Mesenchymal stem cell (in vitro differentiated cells and primary cell): ENCODE results near the gene LAMC3.
"Not testable (repeated sequence)": the region's sequence is repeated elsewhere in the genome, so short reads cannot be mapped to it uniquely, and the experiment has no call there.

ENCODE experiments used
- DNase-seq: peaks from one replicate; pipeline ENCODE4 v3.0.0-alpha.2; 2013
- H2AFZ ChIP-seq: one replicate; pipeline ENCODE4 v1.6.1; 2013; ENCODE audit warnings: low read depth, mild to moderate bottlenecking, control low read depth, inconsistent platforms, low read length, moderate library complexity
- H2AK5ac ChIP-seq: 2 replicates; pipeline ENCODE4 v1.6.1; 2013; ENCODE audit warnings: low read length, moderate library complexity, mild to moderate bottlenecking, inconsistent platforms; ENCODE audit not compliant: severe bottlenecking
- H2BK120ac ChIP-seq: one replicate; pipeline ENCODE4 v1.6.1; 2013; ENCODE audit warnings: low read depth, mild to moderate bottlenecking, inconsistent platforms, low read length, moderate library complexity
- H2BK12ac ChIP-seq, 2 experiments: one replicate each; pipeline ENCODE4 v1.6.1; 2013; ENCODE audit warnings: inconsistent platforms in 2 of 2, low read length in 2 of 2, mild to moderate bottlenecking in 2 of 2, moderate library complexity in 2 of 2, control low read depth in 1 of 2
- H2BK15ac ChIP-seq: one replicate; pipeline ENCODE4 v1.6.1; 2013; ENCODE audit warnings: mild to moderate bottlenecking, low read depth, inconsistent platforms; ENCODE audit not compliant: poor library complexity, severe bottlenecking
- H2BK5ac ChIP-seq: 2 replicates; pipeline ENCODE4 v1.6.1; 2013; ENCODE audit warnings: low read depth, mild to moderate bottlenecking, low read length, control low read depth, inconsistent platforms; ENCODE audit not compliant: poor library complexity, severe bottlenecking
- H3K14ac ChIP-seq, 2 experiments: one replicate each; pipeline ENCODE4 v1.6.1; 2013; ENCODE audit warnings: inconsistent platforms in 2 of 2, low read length in 2 of 2, control low read depth in 1 of 2, mild to moderate bottlenecking in 1 of 2, moderate library complexity in 1 of 2
- H3K18ac ChIP-seq, 2 experiments: one replicate each; pipeline ENCODE4 v1.6.1; 2013; ENCODE audit warnings: inconsistent platforms in 2 of 2, low read length in 2 of 2, control low read depth in 1 of 2, low read depth in 1 of 2, mild to moderate bottlenecking in 1 of 2
- H3K23ac ChIP-seq, 2 experiments: one replicate each; pipeline ENCODE4 v1.6.1; 2013; ENCODE audit warnings: inconsistent platforms in 2 of 2, low read length in 2 of 2, mild to moderate bottlenecking in 2 of 2, moderate library complexity in 2 of 2, control low read depth in 1 of 2
- H3K27ac ChIP-seq: 2 replicates; pipeline ENCODE4 v1.5.1; 2013; ENCODE audit warnings: mild to moderate bottlenecking, moderate library complexity, low read length, control low read depth, inconsistent platforms; ENCODE audit not compliant: poor library complexity, severe bottlenecking
- H3K27me3 ChIP-seq, 2 experiments: 2 replicates each; pipeline versions ENCODE4 v1.6.1 to v1.7.0; 2013; ENCODE audit warnings: low read length in 2 of 2, mild to moderate bottlenecking in 2 of 2, moderate library complexity in 2 of 2, control low read depth in 1 of 2, inconsistent platforms in 1 of 2; ENCODE audit not compliant: control insufficient read depth in 1 of 2, insufficient read depth in 1 of 2
- H3K36me3 ChIP-seq, 2 experiments: 2 replicates each; pipeline versions ENCODE4 v1.6.1 to v1.7.0; 2013; ENCODE audit warnings: low read length in 2 of 2, control low read depth in 1 of 2, inconsistent platforms in 1 of 2, low read depth in 1 of 2, mild to moderate bottlenecking in 1 of 2; ENCODE audit not compliant: insufficient read depth in 2 of 2, control insufficient read depth in 1 of 2
- H3K4ac ChIP-seq, 2 experiments: one replicate each; pipeline ENCODE4 v1.6.1; 2013; ENCODE audit warnings: inconsistent platforms in 2 of 2, low read length in 2 of 2, mild to moderate bottlenecking in 2 of 2, moderate library complexity in 2 of 2, control low read depth in 1 of 2, low read depth in 1 of 2
- H3K4me1 ChIP-seq: 2 replicates; pipeline ENCODE4 v1.6.1; 2013; ENCODE audit warnings: low read depth, low read length, control low read depth; ENCODE audit not compliant: control insufficient read depth, insufficient read depth
- H3K4me2 ChIP-seq: 2 replicates; pipeline ENCODE4 v1.6.1; 2013; ENCODE audit warnings: low read length, mild to moderate bottlenecking, inconsistent platforms; ENCODE audit not compliant: poor library complexity, severe bottlenecking
- H3K4me3 ChIP-seq, 2 experiments: 2 replicates each; pipeline versions ENCODE4 v1.5.1 to v1.7.0; 2013; ENCODE audit warnings: low read length in 2 of 2, mild to moderate bottlenecking in 2 of 2, control low read depth in 1 of 2, low read depth in 1 of 2; ENCODE audit not compliant: insufficient read depth in 1 of 2
- H3K79me1 ChIP-seq: replicated peaks from 2 replicates; pipeline ENCODE4 v1.6.1; 2013; ENCODE audit warnings: mild to moderate bottlenecking, control low read depth, low read length, inconsistent platforms; ENCODE audit not compliant: poor library complexity, severe bottlenecking
- H3K9ac ChIP-seq: 2 replicates; pipeline ENCODE4 v1.7.0; 2013; ENCODE audit warnings: mild to moderate bottlenecking, low read length, moderate library complexity
- H3K9me3 ChIP-seq: 2 replicates; pipeline ENCODE4 v1.7.0; 2013; ENCODE audit warnings: mild to moderate bottlenecking, low read length; ENCODE audit not compliant: control insufficient read depth
- H4K8ac ChIP-seq: one replicate; pipeline ENCODE4 v1.6.1; 2013; ENCODE audit warnings: inconsistent platforms, mild to moderate bottlenecking, low read length, moderate library complexity
- H4K91ac ChIP-seq: one replicate; pipeline ENCODE4 v1.6.1; 2013; ENCODE audit warnings: mild to moderate bottlenecking, low read length, inconsistent platforms
- WGBS: methylation state at CpG from one replicate; pipeline ENCODE4 v1.1.7; 2013; ENCODE audit warnings: mixed read lengths; 5-methylcytosine and 5-hydroxymethylcytosine counted together

LAMC3 gene

DNA sequence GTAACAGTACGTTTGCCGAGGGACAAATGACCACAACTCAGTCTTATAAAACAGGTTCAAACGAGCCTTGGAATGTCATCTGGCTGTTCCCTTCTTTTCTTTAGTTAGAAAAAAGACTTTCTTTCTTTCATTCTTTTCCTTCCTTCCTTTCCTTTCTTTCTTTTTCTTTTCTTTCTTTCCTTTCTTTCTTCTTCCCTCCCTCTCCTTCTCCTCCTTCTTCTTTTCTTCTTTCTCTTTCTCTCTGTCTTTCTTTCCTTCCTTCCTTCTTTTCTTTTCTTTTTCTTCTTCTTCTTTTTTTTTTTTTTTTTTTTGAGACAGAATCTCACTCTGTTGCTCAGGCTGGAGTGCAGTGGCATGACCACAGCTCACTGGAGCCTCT is 9.7 kb upstream of the LAMC3 start:
- no peak overlapping the region for H3K27ac ChIP-seq
- H3K27me3 ChIP-seq: peaks cover 21 to 29% of the 10 kb centered on the region in 2 experiments
- no peak overlapping the region for H3K4ac ChIP-seq
- H4K91ac ChIP-seq: no peak overlapping the region
- no peak overlapping the region for H2BK15ac ChIP-seq
- no peak overlapping the region for H2AFZ ChIP-seq
- H3K4me2 ChIP-seq: no peak overlapping the region
- H3K36me3 ChIP-seq: no peaks in the 10 kb centered on the region
- peaks cover 7% of the 10 kb centered on the region for H3K4me1 ChIP-seq
- no peaks in the 10 kb centered on the region for H3K9me3 ChIP-seq
- H2BK12ac ChIP-seq: no peak overlapping the region
- H3K18ac ChIP-seq: no peak overlapping the region
- H2AK5ac ChIP-seq: no peak overlapping the region
- DNase-seq: no peak
- WGBS: 85% methylated on average over 3 of the region's 3 CpGs
- H3K79me1 ChIP-seq: no peaks in the 10 kb centered on the region
- peak overlapping the region; percentile 67 for H3K9ac ChIP-seq
- H2BK120ac ChIP-seq: no peak overlapping the region
- H4K8ac ChIP-seq: no peak overlapping the region
- H3K23ac ChIP-seq: no peak overlapping the region
- peak overlapping the region in 1 of 2 experiments; percentile 46 for H3K4me3 ChIP-seq
- no peak overlapping the region for H2BK5ac ChIP-seq
- H3K14ac ChIP-seq: no peak overlapping the region

DNA sequence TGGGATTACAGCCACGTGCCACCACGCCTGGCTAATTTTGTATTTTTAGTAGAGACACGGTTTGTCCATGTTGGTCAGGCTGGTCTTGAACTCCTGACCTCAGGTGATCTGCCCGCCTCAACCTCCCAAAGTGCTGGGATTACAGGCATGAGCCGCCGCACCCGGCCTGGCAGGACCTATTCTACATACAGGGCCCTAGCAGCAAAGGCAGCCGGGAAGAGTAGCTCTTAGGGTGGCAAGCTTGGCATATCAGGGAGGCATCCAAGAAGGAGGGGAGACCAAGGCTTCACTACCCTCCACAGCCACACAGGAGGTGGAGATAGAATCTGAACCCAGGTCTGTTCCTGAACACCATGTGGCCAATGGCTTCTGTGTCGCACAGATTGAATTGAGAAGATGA is 8.4 kb upstream of the LAMC3 start:
- not testable (repeated sequence) for H3K79me1 ChIP-seq, H2AK5ac ChIP-seq, H2BK12ac ChIP-seq, H3K18ac ChIP-seq, H2BK15ac ChIP-seq, H2BK5ac ChIP-seq, H3K36me3 ChIP-seq, DNase-seq, H4K91ac ChIP-seq, H3K27ac ChIP-seq, H2AFZ ChIP-seq, H3K4ac ChIP-seq, H2BK120ac ChIP-seq, H3K4me2 ChIP-seq, H4K8ac ChIP-seq, H3K14ac ChIP-seq, H3K9ac ChIP-seq, H3K4me1 ChIP-seq, H3K4me3 ChIP-seq, H3K9me3 ChIP-seq, H3K23ac ChIP-seq
- peaks cover 21 to 29% of the 10 kb centered on the region in 2 experiments for H3K27me3 ChIP-seq
- WGBS: 96% methylated on average over 9 of the region's 9 CpGs

DNA sequence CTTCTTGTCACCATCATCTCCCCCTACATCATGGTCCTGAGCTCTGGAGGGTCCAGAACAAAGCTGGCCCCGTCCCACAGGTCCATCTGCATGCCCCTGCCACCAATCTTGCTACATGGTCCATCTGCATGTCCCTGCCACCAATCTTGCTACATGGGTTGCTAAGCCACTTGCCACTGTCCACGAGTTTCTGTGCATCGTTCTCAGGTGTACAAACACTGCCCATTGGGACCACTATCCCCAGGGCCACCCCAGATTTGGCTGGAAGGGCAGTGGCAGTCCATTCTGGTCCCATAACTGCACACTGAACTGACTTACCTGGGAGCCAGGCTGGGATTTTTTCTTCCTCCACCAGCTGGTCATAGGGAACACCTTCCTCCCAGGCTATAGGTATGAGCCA is 8.0 kb upstream of the LAMC3 start:
- no peak overlapping the region for H4K91ac ChIP-seq
- no peak overlapping the region for H3K4ac ChIP-seq
- H3K18ac ChIP-seq: no peak overlapping the region
- H2BK15ac ChIP-seq: no peak overlapping the region
- no peak overlapping the region for H2BK5ac ChIP-seq
- DNase-seq: no peak
- no peak overlapping the region for H3K27ac ChIP-seq
- H2BK120ac ChIP-seq: no peak overlapping the region
- H4K8ac ChIP-seq: no peak overlapping the region
- no peak overlapping the region for H2AFZ ChIP-seq
- 49% methylated on average over 3 of the region's 3 CpGs for WGBS
- no peaks in the 10 kb centered on the region for H3K36me3 ChIP-seq
- H3K79me1 ChIP-seq: no peaks in the 10 kb centered on the region
- H3K4me1 ChIP-seq: no peaks in the 10 kb centered on the region
- H3K14ac ChIP-seq: no peak overlapping the region
- H3K23ac ChIP-seq: no peak overlapping the region
- H3K9ac ChIP-seq: no peak overlapping the region
- no peaks in the 10 kb centered on the region for H3K9me3 ChIP-seq
- peaks cover 21 to 29% of the 10 kb centered on the region in 2 experiments for H3K27me3 ChIP-seq
- H3K4me3 ChIP-seq: no peak overlapping the region
- no peak overlapping the region for H3K4me2 ChIP-seq
- no peak overlapping the region for H2AK5ac ChIP-seq
- H2BK12ac ChIP-seq: no peak overlapping the region

DNA sequence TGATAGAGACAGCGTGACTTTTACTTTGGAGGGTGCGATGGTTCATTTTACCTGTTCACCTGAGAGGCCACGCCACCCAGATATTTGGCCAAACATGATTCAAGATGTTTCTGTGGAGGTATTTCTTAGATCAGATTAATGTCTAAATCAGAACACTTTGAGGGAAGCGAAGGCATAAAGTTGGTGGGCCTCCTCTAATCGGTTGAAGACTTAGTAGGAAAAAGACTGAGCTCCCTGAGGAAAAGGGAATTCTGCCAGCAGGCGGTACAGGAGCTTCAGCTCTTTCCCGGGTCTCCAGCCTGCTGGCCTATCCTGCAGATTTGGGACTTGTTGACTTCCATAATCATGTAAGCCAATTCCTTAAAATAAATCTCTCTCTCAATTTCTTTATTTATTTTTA is 7.0 kb upstream of the LAMC3 start:
- Histone ChIP-seq H3K4me2 (no peak overlapping the region), H2BK12ac (no peak overlapping the region), H3K9ac (no peak overlapping the region), H3K4ac (no peak overlapping the region), H3K79me1 (no peaks in the 10 kb centered on the region), H3K36me3 (no peaks in the 10 kb centered on the region), H3K4me3 (no peak overlapping the region), H3K18ac (no peak overlapping the region), H3K23ac (no peak overlapping the region), H3K4me1 (no peaks in the 10 kb centered on the region), H4K91ac (no peak overlapping the region), H3K14ac (no peak overlapping the region), H2AFZ (no peak overlapping the region), H3K27ac (no peak overlapping the region), H2BK15ac (no peak overlapping the region), H4K8ac (no peak overlapping the region), H2BK120ac (no peak overlapping the region), H2AK5ac (no peak overlapping the region), H3K27me3 (peaks cover 21 to 29% of the 10 kb centered on the region in 2 experiments), H2BK5ac (no peak overlapping the region), H3K9me3 (no peaks in the 10 kb centered on the region)
- 92% methylated on average over 7 of the region's 7 CpGs for WGBS
- no peak for DNase-seq
